Measurements from ENCODE around the gene SRP14. TPM values are rescaled to one million over a fixed set of nuclear protein-coding genes. Genes with fewer than 3 reads are reported as not detected.

SRP14 gene
- total RNA-seq, 4 donors from 2014 or later, result 237 to 371 (median 275) TPM

DNA sequence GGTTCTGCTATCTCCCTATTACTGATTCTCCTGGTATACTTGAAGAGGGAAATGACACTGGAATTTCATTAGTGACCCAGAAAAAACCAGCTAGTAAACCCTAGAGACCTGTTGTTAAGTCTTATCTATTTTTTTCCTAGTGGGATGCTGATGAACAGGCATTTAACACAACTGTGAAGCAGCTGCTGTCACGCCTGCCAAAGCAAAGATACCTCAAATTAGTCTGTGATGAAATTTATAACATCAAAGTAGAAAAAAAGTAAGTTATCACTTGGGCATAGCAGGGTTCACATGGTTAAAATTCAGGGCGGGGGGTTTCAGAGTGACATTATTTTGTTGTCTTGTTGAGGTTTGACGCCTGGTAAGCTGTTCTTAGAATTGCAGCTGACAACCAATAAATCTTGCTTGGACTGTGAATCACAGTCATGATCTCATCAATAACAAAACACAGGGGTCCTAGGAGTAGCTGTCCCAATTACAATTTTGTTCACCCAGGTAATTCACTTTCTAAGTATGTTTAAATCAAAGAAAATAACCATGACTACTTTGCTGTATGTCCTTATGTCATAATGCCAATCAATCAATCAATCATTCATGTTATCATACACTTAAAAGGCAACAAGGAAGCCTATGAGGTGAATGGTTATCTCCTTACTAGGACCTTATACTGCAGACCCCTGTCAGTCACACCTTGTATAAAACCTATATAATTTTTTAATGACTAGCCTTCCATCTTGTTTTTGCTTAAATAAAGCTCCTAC lies 4.6 kb downstream of the SRP14 start:
- TF ChIP-seq, protein P1, sequence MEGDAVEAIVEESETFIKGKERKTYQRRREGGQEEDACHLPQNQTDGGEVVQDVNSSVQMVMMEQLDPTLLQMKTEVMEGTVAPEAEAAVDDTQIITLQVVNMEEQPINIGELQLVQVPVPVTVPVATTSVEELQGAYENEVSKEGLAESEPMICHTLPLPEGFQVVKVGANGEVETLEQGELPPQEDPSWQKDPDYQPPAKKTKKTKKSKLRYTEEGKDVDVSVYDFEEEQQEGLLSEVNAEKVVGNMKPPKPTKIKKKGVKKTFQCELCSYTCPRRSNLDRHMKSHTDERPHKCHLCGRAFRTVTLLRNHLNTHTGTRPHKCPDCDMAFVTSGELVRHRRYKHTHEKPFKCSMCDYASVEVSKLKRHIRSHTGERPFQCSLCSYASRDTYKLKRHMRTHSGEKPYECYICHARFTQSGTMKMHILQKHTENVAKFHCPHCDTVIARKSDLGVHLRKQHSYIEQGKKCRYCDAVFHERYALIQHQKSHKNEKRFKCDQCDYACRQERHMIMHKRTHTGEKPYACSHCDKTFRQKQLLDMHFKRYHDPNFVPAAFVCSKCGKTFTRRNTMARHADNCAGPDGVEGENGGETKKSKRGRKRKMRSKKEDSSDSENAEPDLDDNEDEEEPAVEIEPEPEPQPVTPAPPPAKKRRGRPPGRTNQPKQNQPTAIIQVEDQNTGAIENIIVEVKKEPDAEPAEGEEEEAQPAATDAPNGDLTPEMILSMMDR (IDR thresholded peaks at IDR 0.05; ENCODE audit: low read depth), result no peak

DNA sequence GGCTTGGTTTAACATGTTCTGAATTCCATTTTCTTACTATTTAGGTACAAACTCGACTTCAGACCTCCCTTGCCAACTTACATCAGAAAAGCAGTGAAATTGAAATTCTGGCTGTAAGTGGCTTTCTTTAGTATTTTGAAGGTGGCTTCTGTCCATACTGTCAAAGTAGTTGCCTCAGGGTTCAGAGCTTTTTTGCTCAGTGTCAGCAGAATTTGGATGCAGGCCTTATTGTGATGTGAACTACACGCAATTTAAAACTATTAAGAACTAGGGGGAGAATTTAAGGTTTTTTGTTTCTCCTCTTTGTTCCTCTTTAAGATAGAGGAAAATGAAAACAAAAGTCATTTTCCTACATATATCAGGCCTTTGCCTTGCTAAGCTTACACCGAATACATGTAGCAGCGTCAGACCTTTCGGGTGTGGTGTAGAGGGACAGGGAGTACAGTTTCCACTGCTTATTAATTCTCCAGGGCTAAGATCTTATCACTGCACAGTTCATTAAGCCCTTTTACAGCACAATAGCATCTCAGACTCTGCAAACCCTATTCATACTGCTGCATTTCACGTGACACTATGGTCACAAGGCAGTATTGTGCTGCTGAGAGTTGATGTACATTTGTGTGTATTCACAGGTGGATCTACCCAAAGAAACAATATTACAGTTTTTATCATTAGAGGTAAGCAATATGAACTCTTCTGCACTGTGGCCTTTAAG lies 6.7 kb downstream of the SRP14 start:
- TF ChIP-seq, protein P1 (IDR thresholded peaks at IDR 0.05; ENCODE audit: low read depth), result no peak

DNA sequence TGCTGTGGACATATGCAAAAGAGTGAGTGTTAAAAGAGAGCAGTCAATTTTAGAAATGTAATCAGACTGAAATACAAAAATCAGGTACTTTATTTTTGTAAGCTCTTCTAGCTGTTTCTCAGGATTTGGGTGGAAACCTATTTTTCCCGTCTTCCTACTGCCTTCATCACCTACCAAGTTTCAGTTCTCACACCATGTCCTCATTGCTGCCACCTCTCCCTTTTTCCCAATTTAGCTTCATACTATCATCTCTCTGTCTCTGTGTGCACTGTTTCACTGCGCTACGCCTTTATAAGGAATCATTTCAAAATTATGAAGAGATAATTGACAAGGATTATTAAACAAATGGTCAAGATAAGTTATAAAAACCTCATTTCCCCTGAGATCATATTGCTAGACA lies 7.7 kb downstream of the SRP14 start:
- TF ChIP-seq, protein P1 (IDR thresholded peaks at IDR 0.05; ENCODE audit: low read depth), result no peak

DNA sequence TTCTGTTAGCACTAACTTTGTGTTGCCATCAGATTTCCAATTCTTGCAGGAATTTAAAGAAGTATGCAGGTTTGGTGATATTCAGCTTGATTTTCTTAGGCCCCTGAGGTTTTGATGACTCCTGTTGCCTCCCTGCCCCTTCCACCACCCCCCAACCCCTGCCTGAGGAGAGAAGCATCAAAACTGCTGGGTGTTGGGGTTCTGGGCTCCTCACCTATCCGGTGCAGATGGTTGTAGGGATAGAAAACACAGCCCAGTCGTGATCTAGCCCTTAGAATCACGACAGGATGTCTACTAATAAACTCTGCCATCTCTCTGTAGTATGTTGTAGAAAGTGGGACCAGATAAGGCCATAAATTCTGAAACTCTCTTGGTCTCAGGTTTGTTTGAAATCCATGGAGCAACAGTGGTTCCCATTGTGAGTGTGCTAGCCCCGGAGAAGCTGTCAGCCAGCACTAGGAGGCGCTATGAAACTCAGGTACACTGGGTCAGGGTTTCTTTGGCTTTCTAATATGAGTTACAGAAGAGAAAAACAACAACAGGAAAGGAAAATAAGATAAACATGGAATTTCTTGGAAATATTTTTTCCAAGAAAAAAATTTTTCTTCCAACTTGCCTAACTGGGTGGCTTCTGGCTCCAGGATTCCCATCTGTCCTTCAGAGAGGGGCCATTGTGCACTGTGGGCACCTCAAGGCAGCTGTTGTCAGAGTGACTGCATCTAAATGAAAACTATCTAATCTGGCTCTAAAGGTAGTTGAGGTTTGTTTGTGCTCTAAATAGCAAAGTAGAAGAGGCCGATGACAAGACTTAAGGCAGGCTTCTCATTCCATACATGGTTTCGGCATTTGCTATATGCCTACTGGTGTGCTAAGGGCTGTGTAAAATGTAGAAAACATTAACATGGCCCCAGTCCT lies 8.7 kb downstream of the SRP14 start:
- TF ChIP-seq, protein P1 (IDR thresholded peaks at IDR 0.05; ENCODE audit: low read depth), result no peak

DNA sequence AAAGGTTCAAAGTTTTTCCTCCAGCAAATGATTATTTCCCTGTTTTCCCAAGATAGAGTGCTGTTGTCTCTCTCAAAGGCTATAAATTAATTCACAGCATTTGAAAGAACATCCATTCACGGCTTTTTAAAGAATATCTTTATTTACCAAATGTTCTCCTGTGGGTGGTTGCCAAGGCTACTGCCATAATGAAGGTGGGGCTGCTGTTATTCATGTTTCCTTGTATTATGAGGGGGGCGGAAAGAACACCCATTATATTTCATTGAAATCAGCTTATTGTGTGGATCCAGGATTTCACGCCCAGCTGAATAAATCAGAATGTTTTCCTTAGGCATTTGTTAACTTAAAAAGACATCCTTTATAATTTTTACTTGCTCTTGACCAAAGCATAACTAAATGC lies 10.1 kb downstream of the SRP14 start:
- TF ChIP-seq, protein P1 (IDR thresholded peaks at IDR 0.05; ENCODE audit: low read depth), result no peak

DNA sequence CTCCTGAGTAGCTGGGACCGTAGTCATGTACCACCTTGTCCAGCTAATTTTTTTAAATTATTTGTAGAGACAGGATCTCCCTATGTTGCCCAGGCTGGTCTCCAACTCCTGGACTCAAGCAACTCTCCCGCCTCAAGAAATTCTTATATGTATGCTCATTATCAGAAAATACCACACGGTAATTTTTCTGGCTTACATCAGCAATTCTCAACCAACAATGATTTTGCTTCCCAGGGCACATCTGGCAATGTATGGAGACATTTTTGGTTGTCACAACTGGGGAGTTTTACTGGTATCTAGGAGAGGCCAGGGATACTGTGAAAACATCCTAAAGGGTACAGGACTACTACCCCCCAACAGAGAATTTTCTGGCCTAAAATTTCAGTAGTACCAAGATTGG lies 10.8 kb downstream of the SRP14 start:
- TF ChIP-seq, protein P1 (IDR thresholded peaks at IDR 0.05; ENCODE audit: low read depth), result no peak

All from subcutaneous adipose tissue (tissue), 4 donors.